Measurements from ENCODE around the gene ASAP3.

GRCh38 chr1:23402286-23403037, 81.5 kb downstream of the ASAP3 start:
- no peak for TF ChIP-seq CTCF (IDR thresholded peaks at IDR 0.05)
- no peak for TF ChIP-seq EP300 (IDR thresholded peaks at IDR 0.05)

All from upper lobe of left lung (tissue), 4 donors.